Fibroblast of skin of abdomen (primary cell): ENCODE measurements around the gene ZSCAN9. TPM values are rescaled to one million over a fixed set of nuclear protein-coding genes. Genes with fewer than 3 reads are reported as not detected.

Source experiments
- DNase-seq: peaks from one replicate; pipeline ENCODE4 v3.0.0-alpha.2; 2013
- polyA plus RNA-seq, 2 experiments: library from polyadenylated mRNA; unstranded; fragments of 120-200 nt; gene quantifications; one replicate each; pipeline ENCODE4 v1.2.1, GENCODE V29; 2013; ENCODE audit not compliant: insufficient read length in 2 of 2

ZSCAN9 gene
- 10.1 TPM for polyA plus RNA-seq (2013, experiment 1 of 2; ENCODE audit: insufficient read length)
- polyA plus RNA-seq (2013, experiment 2 of 2; ENCODE audit: insufficient read length), result 9.8 TPM

DNA sequence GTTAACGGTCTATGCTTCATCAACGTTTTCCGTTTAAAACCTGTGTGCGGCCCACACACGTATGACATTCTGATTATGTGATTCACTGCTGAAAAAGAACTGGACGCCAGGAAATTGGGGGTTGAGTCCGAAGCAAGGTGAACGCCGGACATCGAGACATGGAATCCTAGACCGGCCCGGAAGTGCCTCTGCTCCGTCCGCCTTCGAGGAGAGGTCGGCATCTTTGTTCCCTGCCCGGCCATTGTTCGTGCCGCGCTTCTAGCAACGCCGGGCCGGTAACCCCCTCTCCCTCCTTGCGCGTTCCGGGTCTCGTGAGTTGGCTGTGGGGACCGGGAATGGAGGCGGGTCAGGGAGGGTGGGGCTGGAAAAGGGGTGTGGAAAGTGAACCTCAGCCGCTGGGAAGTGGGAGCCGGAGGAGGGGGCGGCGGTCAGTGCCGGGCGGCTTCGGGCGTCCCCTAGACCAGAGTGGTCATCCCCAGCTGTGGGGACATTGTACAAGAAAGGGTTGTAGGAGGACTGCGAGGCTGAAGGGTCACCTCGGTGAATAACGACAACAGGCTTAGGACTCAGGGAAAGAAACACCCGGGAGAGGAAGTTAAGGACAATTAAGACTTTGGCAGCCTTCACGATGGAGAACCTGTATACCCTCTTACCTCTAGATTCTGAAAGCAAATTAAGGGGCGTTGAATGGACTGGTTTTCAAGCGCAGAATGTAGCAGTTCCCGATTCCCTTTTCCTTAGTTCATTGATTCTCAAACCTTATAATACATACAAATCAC, at the start of gene ZSCAN9:
TSS of gene ZSCAN9 (plus strand) at position 220 of the 779 bp plus-strand sequence. CDS start 1,810 bp downstream, outside the sequence.
- peak; percentile 89 for DNase-seq

DNA sequence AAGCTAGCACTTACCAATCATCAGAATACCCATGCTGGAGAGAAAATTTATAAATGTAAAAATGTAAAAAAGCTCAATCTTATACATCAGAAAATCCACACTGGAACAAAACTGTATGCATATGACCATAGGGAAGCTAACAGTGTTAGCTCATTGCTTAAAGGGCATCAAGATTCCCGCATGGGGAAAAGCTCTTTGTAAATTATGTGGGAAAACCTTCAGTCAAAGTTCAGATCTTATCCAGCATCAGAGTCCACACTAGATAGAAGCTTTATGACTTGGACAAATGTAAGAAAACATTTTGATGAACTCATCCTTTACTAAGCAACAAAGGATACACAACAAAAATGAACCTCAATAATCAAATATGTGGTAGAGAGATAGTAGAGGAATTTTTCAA, 48.7 kb upstream of the ZSCAN9 start:
- no peak for DNase-seq

DNA sequence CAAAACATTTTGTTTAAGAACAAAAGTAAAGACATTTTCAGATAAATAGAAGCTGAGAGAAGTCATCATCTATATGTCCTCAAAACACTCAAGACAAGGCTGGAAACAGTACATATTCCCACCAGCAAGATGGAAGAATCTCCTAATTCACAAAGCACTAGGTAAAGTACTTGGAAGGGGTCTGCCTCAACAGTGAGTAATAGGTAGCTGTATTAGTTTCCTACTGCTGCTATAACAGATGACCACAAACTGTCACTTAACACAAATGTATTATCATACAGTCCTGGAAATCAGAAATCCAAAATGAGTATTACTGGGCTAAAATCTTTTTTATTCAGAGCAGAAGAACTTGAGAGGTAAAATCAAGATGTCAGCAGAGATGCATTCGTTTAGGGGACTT, 42.8 kb upstream of the ZSCAN9 start:
- DNase-seq, result no peak

DNA sequence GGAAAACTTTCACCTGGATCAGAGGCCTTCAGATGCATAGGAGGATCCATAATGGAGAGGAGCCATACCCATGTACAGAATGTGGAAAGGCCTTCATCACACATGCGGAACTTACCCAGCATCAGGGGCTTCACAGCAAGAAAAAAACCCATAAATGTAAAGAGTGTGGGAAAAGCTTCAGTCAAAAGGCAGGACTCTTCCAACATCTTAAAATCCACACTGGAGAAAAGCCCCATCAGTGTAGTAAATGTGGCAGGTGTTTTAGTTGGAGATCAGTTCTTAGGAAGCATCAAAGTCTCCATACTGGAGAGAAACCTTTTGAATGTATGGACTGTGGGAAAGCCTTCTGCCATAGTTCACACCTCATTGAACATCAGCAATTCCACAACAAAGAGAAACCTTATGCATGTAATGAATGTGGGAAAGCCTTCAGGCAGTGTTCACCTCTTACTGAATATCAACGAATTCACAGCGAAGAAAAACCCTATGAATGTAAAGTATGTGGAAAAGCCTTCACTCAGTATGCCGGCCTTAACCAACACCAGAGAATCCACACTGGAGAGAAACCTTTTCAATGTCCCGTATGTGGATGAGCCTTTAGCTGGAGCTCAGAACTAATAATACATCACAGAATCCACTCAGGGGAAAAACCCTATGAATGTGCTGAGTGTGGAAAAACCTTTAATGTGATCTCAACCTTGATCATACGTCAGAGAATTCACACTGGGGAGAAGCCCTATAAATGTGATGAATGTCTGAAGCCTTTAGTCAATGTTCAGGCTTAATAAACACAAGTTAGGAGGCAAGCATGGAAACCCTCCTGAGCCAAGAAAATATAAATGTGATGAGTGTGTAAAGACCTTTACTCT, 36.7 kb upstream of the ZSCAN9 start:
- no peak for DNase-seq

DNA sequence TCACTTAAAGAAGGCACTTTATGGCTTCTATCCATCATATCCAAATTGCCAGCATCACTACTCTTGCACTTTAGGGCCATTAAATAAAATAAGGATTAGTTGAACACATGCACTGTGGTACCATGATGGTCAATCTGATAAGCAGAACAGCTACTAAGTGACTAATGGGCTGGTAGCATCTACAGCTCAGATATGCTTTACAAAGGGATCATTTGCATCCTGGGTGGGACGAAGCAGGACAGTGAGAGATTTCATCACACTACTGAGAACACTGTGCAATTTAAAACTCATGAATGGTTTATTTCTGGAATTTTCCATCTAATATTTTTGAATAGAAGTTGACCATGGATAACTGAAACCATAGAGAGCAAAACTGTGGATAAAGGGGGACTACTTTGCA, 25.1 kb upstream of the ZSCAN9 start:
- no peak for DNase-seq

DNA sequence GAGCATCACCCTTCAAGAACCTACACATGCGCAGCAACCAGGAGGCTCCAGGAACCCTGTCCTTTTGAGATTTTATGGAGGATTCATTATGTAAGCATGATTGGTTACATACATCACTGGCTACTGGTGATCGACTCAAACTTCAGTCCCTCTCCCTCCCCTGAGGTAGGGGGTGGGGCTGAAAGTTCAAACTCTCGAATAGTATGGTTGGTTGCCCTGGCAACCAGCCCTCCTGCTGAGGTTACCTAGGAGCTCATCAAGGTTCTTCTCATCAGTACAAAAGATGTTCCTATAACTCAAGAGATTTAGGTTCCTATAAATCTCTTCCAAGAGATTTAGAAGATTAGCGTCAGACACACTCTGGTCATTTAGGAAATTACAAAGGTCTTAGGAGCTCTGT, 21.9 kb upstream of the ZSCAN9 start:
- DNase-seq, result no peak

DNA sequence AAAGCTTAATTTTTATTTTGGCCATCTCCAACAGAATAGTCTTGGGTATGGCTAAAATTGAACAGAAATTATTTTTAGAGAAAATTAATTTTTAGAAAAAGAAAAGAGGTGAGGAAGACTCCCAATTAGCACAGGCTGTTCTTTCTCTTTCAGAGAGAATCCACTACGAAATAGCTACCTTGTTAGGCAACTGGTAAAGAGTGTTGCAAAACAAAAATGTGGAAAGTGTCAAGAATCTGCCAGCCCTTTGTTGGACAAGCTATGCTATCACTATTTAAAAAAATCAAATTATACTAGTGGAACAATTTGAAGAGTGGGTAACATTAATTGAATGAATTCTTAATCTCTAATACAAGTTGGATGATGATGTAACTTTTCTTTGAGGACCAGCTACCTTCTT, 19.2 kb upstream of the ZSCAN9 start:
- no peak for DNase-seq

DNA sequence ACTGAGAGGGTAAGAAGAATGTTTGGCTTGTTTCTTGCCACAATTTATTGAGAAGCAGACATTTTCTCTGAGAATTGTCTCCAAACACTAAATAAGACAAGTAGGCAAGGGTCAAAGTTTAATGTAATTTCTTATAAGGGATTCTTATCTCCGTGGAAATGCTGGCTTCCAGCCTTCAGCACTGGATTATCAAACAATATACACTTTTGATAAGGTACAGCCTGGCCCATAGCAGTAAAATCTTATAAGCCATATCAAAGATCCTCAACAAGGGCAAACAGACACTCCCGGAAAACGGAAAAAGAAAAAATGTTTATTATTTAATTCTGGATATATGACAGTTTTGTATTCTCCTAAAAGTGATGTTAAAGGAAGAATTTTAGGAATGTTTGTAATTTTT, 18.5 kb upstream of the ZSCAN9 start:
- no peak for DNase-seq

DNA sequence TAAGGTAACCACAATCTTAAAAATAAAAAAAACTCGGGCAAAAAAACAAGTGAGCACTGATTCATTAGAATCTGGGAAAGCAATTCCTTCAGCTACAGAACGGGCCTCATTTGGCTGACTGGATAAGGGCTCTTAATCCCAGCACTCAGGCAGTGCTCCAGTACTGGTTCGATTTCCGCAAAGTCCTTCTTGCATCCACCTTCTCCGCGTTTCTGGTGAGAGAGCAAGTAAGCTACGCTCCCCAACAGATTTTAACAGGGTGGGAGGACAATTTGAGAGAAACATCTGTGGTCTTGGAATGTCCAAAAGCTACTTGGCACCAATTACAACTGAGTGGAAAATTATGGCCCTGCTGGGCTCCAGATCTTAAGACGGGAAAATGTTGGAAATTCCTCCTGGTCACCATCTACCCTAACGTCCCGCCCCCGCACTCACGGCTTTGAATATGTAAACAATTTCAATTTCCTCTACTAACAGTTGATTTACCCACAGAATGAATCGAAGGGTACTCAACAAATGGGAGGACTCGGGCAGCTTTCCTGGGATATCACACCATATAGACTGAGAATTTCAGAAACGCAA, 18.1 kb upstream of the ZSCAN9 start:
- no peak for DNase-seq

DNA sequence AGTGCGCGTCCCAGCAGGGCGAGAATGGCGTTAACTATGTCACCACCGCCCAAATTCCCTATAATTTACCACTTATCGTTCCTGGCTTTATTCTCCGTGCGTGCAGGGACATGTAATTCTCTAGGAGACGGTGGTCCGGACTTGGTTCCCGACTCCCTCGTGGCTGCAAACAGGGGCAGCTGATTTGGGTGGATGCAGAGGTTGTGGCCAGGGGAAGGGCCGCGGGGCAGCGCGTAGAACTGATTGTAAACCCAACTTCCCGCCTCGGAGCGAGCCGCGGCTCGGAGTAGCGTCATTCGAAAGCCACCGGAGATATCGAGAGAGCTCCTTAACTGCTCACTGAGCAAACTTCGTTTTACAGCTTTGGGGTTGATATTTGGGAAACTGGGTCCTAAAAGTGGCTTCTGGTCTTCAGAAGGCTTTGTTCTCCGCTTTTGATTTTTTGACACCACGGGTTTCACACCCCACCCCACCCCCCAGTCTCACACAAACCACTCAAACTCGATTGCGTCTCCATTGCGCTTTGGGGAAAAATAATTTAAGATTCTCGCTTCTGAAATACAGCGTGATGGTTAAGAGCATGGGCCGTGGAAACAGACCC, 17.5 kb upstream of the ZSCAN9 start:
- DNase-seq, result no peak

DNA sequence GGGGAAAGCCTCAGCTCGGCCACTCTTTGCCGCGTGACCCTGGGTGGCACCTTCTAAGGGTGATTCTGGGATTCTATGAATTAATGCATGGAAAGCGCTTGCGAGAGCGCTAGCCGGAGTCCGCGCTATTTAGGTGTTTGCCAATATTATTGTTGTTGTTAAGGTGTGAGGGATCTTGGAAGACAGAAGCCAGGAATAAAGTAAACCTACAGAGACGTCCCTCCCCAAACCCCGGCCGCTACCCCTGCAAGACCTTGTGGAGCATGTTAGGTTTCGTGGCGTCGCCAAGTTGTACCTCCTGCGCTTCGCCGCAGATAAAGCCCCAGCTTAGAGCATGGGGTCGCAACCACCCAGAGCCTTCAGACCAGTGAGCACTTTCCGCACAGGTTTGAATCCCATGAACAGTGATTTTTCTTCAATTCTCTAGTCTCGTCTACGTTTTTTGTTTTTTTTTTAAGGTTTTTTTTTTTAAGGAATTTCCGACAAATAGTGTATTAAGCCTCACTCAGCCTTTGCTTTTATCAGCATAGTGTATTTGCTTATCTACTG, 16.9 kb upstream of the ZSCAN9 start:
- no peak for DNase-seq

DNA sequence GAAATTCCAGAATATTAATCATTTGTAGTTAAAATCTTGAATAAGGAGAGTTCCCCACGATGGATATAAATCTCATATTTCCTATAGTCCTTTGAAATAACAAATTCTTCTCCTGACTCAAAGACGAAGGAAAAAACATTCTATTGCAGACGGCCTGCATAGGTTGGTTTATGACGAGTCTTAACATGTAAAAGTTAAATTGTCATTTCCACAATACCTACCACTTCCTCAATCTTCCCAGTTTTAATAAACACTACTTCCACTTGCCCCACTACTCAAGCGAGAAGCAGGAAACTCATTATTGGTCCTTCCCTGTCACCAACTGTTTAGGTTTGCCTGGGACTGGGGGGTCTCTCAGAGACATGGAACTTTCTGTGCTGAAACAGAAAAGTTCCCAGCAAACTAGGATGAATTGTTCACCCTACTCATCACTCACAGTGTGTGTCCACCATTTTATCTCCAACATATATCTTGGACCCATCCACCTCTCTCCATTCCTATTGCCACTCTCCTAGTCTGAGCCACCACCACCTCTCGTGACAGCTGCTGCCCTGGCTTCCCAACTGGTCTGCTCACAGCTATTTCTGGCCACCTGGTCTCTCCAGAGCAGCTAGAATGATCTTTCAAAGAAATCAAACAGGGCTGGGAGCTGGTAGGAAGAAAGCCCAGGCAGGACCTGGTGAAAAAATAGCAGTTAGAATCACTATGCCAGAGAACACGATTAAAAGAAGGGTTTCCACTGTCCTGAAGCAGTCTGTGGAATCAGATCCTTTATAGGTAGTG, 15.1 kb upstream of the ZSCAN9 start:
- DNase-seq, result no peak

DNA sequence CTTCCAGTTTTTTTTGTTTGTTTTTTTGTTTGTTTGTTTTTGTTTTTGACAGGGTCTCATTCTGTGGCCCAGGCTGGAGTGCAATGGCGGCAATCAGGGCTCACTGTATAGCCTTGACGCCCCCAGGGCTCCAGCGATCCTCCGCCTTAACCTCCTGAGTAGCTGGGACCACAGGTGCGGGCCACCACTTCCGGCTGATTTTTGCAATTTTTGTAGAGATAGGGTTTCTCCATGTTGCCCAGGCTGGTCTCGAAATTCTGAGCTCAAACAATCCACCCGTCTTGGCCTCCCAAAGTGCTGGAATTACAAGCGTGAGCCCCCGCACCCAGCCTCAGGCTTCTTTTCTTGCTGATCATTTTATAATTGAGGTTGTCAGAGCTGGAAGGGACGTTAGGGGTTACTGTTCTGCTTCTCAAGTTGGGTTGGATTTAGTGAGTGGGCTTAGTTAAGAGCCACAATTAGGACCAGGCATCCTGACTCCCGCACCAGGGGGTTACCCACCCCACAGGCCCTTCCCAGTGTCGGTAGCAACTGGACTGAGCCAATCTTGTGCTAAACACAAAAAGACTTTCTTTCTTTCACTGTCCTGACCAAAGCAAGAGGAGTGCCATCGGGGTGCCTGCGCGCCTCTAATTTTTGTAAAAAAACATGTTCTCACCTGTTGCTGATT, 13.1 kb upstream of the ZSCAN9 start:
- no peak for DNase-seq

DNA sequence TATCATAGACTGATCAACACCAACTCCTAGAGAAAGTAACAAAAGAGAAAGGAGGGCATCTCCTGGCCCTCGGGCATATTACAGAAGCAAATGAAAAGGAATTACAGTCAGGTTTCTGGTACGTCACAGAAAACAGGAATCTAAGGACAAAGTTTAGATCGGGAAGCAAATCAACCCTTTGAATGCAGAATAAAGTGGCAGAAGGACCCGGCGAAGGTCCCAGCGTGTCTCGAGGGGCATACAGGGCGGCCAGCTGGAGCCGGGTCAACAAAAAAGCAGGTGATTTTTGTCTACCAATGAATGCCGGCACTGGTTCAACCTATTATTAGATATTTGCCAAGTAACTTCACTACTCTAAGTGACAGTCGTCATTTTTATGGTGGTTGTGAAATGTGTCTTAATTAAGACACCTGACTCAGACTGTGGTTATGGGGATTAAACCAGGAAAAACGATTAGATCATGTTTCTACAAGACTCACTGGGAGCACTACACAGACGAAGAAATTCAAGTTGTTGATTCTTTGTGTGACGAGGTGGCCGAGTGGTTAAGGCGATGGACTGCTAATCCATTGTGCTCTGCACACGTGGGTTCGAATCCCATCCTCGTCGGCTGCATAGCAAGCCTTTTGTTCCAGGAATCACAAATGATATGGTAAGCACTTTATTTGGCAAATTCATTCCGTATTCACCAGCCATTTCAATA, 12.4 kb upstream of the ZSCAN9 start:
- DNase-seq, result peak; percentile 82

DNA sequence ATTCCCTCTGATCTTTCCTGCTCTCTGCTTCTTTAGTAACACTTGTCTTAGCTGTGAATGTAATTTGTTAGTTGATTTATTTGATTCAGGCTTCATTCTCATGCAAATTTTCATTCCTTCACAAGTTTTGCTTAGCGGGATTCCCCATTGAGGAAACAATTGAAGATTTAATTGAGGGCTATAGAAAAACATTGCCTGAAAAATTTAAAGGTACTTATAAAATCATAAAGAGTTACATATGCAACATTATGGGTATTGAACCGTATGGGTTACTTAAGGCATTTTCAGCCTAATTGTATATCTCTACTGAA, 11.9 kb upstream of the ZSCAN9 start:
- no peak for DNase-seq

DNA sequence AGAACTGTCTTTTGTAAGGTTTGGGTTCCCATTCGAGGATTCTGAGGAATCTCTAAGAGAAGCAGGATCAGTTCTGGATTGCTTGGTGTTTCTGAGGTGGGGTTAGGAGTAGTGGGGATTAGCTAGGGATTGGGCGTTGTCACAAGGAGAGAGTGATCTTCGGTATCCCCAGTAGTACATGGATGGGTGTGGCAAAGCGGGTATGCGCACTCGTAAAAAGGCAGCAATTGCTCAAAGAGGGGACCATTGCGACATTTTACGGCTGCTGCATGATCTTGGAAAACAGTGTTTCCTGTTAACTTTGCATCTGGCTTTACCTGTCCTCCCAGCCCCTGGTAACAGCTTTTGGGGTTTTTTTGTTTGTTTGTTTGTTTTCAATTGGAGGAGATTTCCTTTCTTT, 9.7 kb upstream of the ZSCAN9 start:
- DNase-seq, result no peak

DNA sequence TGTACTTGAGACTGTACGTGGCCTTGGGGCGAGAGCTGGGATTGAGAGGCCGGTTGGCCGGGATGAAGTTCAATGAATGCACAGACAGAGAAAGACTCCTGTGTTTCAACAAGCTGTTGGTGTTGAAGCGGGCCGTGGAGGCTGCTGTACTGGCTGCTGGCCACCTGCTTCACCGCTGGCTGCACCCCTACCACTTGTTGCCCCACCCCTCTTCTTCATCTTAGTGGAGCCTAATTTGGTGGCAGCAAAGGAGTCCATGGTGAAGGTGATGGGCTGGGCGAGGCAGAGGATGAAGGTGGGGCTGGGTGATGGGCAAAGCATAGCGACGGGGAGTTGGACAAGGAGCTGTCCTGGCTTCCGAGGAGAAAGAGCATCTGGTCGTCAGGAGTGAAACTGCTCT, 7.2 kb upstream of the ZSCAN9 start:
- no peak for DNase-seq

DNA sequence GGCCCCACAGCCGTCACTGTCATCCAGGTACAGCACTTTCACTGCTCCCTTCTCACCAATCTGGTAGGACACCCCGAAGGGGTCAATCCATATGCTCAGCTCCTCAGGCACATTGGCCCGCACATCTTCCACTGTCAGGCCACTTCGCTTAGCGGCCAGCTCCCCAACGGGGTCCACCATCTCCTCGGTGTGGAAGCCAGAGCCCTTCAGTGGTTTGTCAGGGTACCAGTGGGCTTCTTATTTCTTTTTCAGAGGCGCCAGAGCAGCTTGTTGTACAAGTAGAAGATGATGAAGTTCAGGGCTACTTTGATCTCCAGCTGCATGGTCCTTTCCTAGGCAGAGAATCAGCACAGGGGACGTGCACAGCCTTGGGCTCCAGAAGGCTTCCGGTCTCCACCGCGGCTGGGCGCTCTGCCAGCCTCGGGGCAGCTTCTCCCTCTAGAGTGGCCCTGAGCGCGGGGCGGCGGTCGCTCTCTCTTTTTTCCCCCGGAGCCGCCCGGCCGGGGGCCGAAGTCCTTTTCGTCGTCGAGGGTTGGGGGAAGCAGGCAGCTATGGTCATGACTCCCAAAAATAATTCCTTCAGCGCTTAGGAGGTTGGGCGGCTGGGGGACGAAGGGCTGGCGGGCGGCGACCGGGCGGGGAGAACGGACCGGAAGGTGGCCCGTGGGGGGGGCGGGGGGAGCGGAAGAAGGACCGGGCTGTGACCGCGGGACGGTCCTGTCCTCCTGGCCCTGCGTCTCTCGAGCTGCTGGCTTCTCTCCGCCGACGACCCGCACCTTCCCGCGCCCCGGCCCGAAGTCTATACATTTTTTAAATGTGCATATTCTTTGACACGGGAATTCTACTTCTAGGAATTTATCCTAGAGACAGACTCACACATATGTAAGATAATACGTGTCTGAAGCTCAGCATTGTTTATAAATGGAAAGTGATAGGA, 6.5 kb upstream of the ZSCAN9 start:
- DNase-seq, result peak; percentile 70
